RWPE2 (cell line): ENCODE measurements around the gene ABHD10.

Experiments used
- ATAC-seq: fragments of 200-7000 bp; cut with Tn5 transposase; 3 replicates; pipeline ENCODE4 v1.9.1; 2021; ENCODE audit warnings: low read depth
- DNase-seq: peaks from one replicate; pipeline ENCODE4 v3.0.0-alpha.2; 2020; ENCODE audit warnings: low spot score
- H3K27ac ChIP-seq: fragments of 450-650 bp; 2 replicates; pipeline ENCODE4 v1.5.1; 2017; ENCODE audit warnings: mild to moderate bottlenecking; ENCODE audit not compliant: poor library complexity, severe bottlenecking
- H3K27me3 ChIP-seq: fragments of 250-450 bp; sonication (Bioruptor Pico); 2 replicates; pipeline ENCODE4 v1.5.1; 2021; ENCODE audit warnings: mild to moderate bottlenecking, moderate library complexity; ENCODE audit not compliant: insufficient read depth, poor library complexity, severe bottlenecking
- H3K36me3 ChIP-seq: fragments of 250-450 bp; sonication (Bioruptor Pico); 2 replicates; pipeline ENCODE4 v1.5.1; 2020; ENCODE audit warnings: low read depth, mild to moderate bottlenecking, moderate library complexity
- H3K4me1 ChIP-seq: fragments of 250-450 bp; sonication (Bioruptor Pico); 2 replicates; pipeline ENCODE4 v1.5.1; 2021; ENCODE audit warnings: mild to moderate bottlenecking, moderate library complexity; ENCODE audit not compliant: insufficient read depth, poor library complexity, severe bottlenecking
- H3K4me3 ChIP-seq: fragments of 250-450 bp; sonication (Bioruptor Pico); 2 replicates; pipeline ENCODE4 v1.5.1; 2021; ENCODE audit warnings: mild to moderate bottlenecking, moderate library complexity; ENCODE audit not compliant: severe bottlenecking
- H3K9me3 ChIP-seq: fragments of 250-450 bp; sonication (Bioruptor Pico); 2 replicates; pipeline ENCODE4 v1.5.1; 2021; ENCODE audit warnings: mild to moderate bottlenecking, moderate library complexity; ENCODE audit not compliant: severe bottlenecking
- TF ChIP-seq, protein P1 (sequence below): fragments of 450-650 bp; IDR thresholded peaks from one replicate; pipeline ENCODE4 v1.5.1; 2017; ENCODE audit warnings: mild to moderate bottlenecking, moderate library complexity; ENCODE audit not compliant: poor library complexity, severe bottlenecking

ABHD10 gene

DNA sequence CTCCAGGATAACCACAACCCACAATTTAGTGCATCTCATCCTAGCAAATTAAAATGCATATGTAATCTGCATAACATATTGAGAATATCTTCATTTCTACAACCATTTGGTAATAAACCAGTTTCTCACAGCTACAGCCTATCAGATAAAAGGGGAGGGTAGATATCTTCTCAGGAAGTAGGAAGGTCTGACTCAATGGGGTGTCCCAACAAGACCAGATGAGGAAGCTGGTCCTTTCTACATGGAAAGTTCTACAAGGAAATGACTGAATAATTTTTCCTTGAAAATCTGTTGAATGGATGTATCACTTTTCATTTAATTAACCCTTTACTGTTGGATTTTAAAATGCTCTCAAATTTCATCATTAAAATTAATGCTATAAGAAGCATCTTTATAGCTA lies 38.3 kb downstream of the ABHD10 start:
- ATAC-seq (peak; percentile 45; the same call in 1 of the 3 replicates), DNase-seq (no peak)
- no peaks in the 10 kb centered on the region for H3K4me1 ChIP-seq

DNA sequence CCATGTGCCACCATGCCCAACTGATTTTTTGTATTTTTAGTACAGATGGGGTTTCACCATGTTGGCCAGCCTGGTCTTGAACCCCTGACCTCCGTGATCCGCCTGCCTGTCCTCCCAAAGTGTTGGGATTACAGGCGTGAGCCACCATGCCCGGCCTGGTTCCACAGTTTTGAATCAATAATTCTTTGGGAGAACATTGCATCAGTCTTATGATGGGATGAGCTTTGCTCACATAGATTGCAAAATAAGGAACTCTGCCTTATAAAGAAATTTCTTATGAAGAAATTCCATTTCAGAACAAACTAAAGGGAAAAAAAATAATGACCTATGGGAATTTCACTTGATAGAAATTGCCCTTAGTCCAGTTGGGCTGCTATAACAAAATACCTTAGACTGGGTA lies 39.9 kb downstream of the ABHD10 start:
- Histone ChIP-seq H3K4me3 (no peak overlapping the region), H3K9me3 (no peaks in the 10 kb centered on the region), H3K36me3 (no peaks in the 10 kb centered on the region), H3K27ac (no peak overlapping the region), H3K4me1 (no peaks in the 10 kb centered on the region), H3K27me3 (peaks cover 2% of the 10 kb centered on the region)
- ATAC-seq (no peak), DNase-seq (no peak)
- TF ChIP-seq, protein P1, sequence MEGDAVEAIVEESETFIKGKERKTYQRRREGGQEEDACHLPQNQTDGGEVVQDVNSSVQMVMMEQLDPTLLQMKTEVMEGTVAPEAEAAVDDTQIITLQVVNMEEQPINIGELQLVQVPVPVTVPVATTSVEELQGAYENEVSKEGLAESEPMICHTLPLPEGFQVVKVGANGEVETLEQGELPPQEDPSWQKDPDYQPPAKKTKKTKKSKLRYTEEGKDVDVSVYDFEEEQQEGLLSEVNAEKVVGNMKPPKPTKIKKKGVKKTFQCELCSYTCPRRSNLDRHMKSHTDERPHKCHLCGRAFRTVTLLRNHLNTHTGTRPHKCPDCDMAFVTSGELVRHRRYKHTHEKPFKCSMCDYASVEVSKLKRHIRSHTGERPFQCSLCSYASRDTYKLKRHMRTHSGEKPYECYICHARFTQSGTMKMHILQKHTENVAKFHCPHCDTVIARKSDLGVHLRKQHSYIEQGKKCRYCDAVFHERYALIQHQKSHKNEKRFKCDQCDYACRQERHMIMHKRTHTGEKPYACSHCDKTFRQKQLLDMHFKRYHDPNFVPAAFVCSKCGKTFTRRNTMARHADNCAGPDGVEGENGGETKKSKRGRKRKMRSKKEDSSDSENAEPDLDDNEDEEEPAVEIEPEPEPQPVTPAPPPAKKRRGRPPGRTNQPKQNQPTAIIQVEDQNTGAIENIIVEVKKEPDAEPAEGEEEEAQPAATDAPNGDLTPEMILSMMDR = no peak

More for the DNA sequence above, 38.3 kb downstream of the ABHD10 start:
- Histone ChIP-seq H3K27me3 (peaks cover 2% of the 10 kb centered on the region), H3K36me3 (no peaks in the 10 kb centered on the region), H3K9me3 (no peaks in the 10 kb centered on the region), H3K4me3 (no peak overlapping the region), H3K27ac (no peak overlapping the region)
- TF ChIP-seq, protein P1 = no peak

- ATAC-seq (no peak), DNase-seq (no peak)
- Histone ChIP-seq H3K9me3 (no peaks in the 10 kb centered on the region), H3K4me3 (no peak overlapping the region), H3K4me1 (no peaks in the 10 kb centered on the region), H3K27me3 (peaks cover 2% of the 10 kb centered on the region), H3K27ac (no peak overlapping the region), H3K36me3 (no peaks in the 10 kb centered on the region)
- TF ChIP-seq, protein P1 = no peak
Observed at GRCh38 chr3:112019716-112020115, 40.9 kb downstream of the ABHD10 start.

GRCh38 chr3:112020674-112021085 lies 41.9 kb downstream of the ABHD10 start:
- Histone ChIP-seq H3K4me3 (no peak overlapping the region), H3K36me3 (no peaks in the 10 kb centered on the region), H3K27ac (no peak overlapping the region), H3K27me3 (peaks cover 2% of the 10 kb centered on the region), H3K9me3 (no peaks in the 10 kb centered on the region), H3K4me1 (no peaks in the 10 kb centered on the region)
- ATAC-seq = no peak
- no peak for DNase-seq
- TF ChIP-seq, protein P1 = no peak

- Histone ChIP-seq H3K9me3 (no peaks in the 10 kb centered on the region), H3K4me1 (peaks cover 7% of the 10 kb centered on the region), H3K27ac (no peak overlapping the region), H3K27me3 (no peaks in the 10 kb centered on the region), H3K4me3 (no peak overlapping the region), H3K36me3 (no peaks in the 10 kb centered on the region)
- no peak for ATAC-seq
- no peak for DNase-seq
- TF ChIP-seq, protein P1 = no peak
Observed at GRCh38 chr3:112027142-112027541, 48.3 kb downstream of the ABHD10 start.
